GM12864 (cell line): ENCODE data around the gene SMYD2.
A peak's percentile ranks its signal among the peaks of the same experiment; 100 is the strongest.

Experiments
- DNase-seq: peaks from one replicate; pipeline ENCODE4 v3.0.0-alpha.2; 2011; ENCODE audit warnings: low read depth
- H3K4me3 ChIP-seq: 2 replicates; pipeline ENCODE4 v1.5.1; 2011; ENCODE audit warnings: mild to moderate bottlenecking, low read depth, low read length, control low read depth
- TF ChIP-seq, protein P1 (sequence below): IDR thresholded peaks from 2 replicates; pipeline ENCODE4 v1.5.1; 2011; ENCODE audit warnings: low read depth, mild to moderate bottlenecking, moderate library complexity, low read length, control low read depth, inconsistent platforms; ENCODE audit errors: missing control alignments

SMYD2 gene

DNA sequence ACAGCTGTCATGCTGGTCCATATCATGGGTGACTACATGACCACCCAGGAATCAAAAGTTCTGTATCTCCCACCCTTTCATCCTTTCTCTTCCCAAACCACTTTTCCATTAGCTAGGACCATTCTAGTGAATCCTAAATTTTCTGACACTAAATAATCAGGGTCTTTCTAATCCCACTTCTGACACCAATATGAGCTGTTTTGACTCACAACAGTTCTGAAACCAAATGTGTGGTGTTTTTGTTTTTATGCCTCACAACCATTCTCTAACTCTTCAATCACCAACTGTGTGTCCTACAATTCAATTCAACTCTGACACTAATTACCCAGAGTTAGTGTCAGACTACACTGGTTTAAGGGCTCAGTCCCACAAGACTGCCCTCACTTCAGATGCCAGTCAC lies 63.9 kb downstream of the SMYD2 start:
- TF ChIP-seq, protein P1, sequence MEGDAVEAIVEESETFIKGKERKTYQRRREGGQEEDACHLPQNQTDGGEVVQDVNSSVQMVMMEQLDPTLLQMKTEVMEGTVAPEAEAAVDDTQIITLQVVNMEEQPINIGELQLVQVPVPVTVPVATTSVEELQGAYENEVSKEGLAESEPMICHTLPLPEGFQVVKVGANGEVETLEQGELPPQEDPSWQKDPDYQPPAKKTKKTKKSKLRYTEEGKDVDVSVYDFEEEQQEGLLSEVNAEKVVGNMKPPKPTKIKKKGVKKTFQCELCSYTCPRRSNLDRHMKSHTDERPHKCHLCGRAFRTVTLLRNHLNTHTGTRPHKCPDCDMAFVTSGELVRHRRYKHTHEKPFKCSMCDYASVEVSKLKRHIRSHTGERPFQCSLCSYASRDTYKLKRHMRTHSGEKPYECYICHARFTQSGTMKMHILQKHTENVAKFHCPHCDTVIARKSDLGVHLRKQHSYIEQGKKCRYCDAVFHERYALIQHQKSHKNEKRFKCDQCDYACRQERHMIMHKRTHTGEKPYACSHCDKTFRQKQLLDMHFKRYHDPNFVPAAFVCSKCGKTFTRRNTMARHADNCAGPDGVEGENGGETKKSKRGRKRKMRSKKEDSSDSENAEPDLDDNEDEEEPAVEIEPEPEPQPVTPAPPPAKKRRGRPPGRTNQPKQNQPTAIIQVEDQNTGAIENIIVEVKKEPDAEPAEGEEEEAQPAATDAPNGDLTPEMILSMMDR = no peak

DNA sequence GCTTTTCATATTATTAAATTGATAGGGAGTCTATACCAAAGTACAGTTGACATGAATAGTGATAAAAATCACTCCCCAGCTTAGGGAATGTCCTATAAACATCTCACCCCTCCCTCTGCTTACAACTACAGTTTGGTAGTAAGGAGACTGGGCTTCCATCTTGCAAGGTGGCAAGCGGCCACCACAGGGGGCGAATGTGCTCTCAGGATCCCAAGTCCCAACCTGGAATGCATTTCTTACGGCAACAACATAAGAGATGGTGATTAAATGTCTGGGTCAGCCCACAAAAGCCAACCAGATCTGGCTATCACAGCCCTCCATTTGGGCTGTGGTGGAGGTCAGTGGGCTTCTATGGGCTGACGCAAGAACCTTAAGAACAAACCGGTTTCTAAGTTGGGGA lies 68.0 kb downstream of the SMYD2 start:
- DNase-seq = no peak
- TF ChIP-seq, protein P1 = peak; percentile 1
- H3K4me3 ChIP-seq = no peak overlapping the region

More for the DNA sequence above, 63.9 kb downstream of the SMYD2 start:
- DNase-seq = no peak
- H3K4me3 ChIP-seq = no peak overlapping the region

- TF ChIP-seq, protein P1 = no peak
- DNase-seq = no peak
- no peak overlapping the region for H3K4me3 ChIP-seq
These were observed 68.8 kb downstream of the SMYD2 start for GRCh38 chr1:214349781-214350180.

DNA sequence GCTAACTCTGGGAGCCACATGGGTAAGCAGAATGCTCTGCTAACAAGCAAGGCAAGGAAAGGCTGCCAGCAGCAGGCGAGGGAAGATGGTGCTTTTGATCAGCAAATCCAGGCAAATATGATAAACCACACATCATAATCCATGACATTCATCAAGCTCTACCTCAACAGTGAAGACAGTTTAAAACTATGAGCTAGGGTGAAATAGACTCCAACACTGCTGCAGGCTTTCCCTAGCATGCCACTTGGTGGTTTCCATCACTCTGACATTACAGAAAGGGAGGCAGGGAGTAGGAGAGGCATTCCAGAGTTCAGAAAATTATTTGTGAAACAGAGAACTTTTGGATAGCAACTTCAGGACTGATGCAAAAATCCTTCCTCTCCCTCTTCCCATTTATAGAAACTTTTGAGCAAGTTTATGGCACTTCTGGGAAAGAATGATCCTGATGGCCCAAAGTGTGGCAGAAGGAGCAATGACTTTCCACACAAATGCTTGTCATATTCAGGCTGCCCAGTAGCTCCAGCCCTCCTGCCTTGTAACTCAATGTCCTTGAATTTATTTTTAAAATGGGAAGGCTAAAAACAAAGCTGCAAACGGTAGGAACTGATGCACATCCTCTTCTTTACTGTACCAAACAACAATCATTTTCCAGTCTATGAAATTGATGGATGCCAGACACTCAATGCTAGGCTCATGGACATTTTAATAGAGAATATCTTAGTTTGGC lies 70.8 kb downstream of the SMYD2 start:
- no peak for DNase-seq
- no peak overlapping the region for H3K4me3 ChIP-seq
- TF ChIP-seq, protein P1 = no peak

- H3K4me3 ChIP-seq = no peak overlapping the region
- TF ChIP-seq, protein P1 = no peak
- no peak for DNase-seq
These were observed 71.9 kb downstream of the SMYD2 start for GRCh38 chr1:214352838-214353237.

DNA sequence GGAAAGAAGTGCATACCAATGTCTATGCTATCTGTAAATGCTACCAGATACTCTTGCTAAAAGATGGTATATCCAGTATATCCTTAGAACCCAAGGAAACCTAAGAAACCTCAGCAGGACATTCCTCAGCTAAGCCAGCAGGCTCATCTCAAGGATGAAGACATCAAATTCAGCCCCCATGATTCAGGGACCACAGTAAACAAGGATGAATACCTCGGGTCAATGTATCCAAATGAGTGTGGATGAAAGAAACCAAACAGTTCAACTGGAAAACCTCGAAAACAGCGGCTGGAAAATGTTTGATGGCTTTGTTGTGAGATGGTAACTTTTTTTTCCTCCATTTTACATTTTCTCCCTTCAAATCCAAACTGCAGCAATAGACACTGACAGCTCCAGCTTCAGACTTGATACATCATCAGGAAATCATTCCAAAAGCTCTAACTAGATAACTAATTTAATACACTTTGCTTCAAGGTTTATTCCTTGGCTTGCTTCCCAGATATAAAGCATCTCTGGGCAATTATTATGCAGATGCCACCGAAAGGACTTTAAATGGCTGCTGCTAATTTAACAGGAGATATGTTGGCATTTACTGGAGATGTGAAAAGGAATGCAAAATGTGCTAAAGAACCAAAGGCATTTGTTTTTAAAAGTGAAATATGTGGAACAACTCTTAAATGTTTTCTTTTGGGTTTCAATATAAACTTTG lies 73.6 kb downstream of the SMYD2 start:
- no peak for DNase-seq

More for the DNA sequence above, 73.6 kb downstream of the SMYD2 start:
- no peak overlapping the region for H3K4me3 ChIP-seq
- TF ChIP-seq, protein P1 = no peak
